ENCODE results near the gene ARID4B.

Gene ARID4B

DNA sequence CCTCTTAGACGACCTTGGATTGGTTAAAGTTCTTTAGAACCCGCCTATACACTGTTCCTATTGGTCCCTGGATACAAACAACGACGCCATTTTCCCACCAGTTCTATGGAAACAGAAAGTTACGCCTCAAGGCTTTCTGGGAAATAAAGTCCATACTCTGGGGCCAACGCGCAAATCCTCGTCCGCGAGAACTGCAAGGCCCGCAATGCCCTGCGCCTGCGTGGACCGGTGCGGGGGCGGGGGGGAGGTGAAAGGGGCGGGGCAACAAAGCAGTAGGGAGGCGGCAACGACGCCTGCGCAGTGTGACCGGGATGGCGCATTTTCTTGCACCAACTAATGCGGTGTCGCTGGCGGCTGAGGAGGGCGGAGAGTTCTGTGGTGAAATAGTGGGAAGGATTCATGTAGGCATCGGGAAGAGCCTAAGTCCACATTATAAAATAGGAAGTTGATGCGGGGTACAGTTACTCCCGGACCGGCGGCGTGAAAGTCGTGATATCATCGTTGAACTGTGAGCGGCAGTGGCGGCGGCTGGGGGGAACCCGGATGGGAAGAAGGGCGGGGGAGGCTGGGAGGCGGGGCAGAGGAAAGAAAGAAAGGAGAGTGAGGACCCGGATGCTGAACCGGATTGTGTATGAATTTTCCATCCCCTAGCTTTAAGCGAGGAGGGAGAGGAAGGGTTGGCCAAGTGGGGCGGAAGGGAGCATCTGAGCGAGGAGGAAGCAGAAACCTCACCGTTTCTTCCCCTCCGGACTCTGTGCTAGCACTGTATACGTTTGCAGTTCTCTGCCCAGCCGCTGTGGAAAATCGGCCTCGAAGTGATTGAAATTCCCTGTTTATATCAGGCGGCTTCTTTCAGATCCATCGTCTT, 526 bp upstream of the ARID4B start, which contains the start of gene GGPS1 (continued):
- TF ChIP-seq, protein P1, sequence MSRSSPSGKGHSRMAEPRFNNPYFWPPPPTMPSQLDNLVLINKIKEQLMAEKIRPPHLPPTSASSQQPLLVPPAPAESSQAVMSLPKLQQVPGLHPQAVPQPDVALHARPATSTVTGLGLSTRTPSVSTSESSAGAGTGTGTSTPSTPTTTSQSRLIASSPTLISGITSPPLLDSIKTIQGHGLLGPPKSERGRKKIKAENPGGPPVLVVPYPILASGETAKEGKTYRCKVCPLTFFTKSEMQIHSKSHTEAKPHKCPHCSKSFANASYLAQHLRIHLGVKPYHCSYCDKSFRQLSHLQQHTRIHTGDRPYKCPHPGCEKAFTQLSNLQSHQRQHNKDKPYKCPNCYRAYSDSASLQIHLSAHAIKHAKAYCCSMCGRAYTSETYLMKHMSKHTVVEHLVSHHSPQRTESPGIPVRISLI (tag by site-specific recombination; IDR thresholded peaks at IDR 0.05): peak; percentile 89
- TF ChIP-seq, protein P2, sequence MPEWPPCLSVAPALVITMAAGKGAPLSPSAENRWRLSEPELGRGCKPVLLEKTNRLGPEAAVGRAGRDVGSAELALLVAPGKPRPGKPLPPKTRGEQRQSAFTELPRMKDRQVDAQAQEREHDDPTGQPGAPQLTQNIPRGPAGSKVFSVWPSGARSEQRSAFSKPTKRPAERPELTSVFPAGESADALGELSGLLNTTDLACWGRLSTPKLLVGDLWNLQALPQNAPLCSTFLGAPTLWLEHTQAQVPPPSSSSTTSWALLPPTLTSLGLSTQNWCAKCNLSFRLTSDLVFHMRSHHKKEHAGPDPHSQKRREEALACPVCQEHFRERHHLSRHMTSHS (tag by site-specific recombination; IDR thresholded peaks at IDR 0.05): no peak
- TF ChIP-seq SP7 (tag by site-specific recombination; IDR thresholded peaks at IDR 0.05) (peak; percentile 95), ZNF624 (tag by site-specific recombination; IDR thresholded peaks at IDR 0.05) (no peak), ZNF658 (tag by site-specific recombination; IDR thresholded peaks at IDR 0.05) (no peak), ZNF398 (tag by site-specific recombination; IDR thresholded peaks at IDR 0.05) (peak; percentile 91), ZNF140 (tag by site-specific recombination; IDR thresholded peaks at IDR 0.05) (no peak), KLF16 (tag by site-specific recombination; IDR thresholded peaks at IDR 0.05) (peak; percentile 98), ZFP41 (tag by site-specific recombination; IDR thresholded peaks at IDR 0.05; ENCODE audit: borderline replicate concordance) (no peak), ZBTB7A (tag by site-specific recombination; IDR thresholded peaks at IDR 0.05; ENCODE audit: low read depth) (peak; percentile 86; the same call in 1 of the 2 replicates), ZNF558 (tag by site-specific recombination; IDR thresholded peaks at IDR 0.05) (peak; percentile 77; the same call in 1 of the 2 replicates), HOXD13 (CRISPR knock-in tag; IDR thresholded peaks at IDR 0.05; ENCODE audit: borderline replicate concordance) (no peak), ZNF335 (tag by site-specific recombination; conservative IDR thresholded peaks at IDR 0.05) (peak; percentile 99), ZNF473 (tag by site-specific recombination; IDR thresholded peaks at IDR 0.05) (no peak), ZFP37 (tag by site-specific recombination; IDR thresholded peaks at IDR 0.05) (peak; percentile 84; the same call in 1 of the 2 replicates), ZBTB6 (tag by site-specific recombination; IDR thresholded peaks at IDR 0.05) (no peak), ZNF354C (tag by site-specific recombination; IDR thresholded peaks at IDR 0.05; ENCODE audit: borderline replicate concordance, low read depth) (no peak), GLIS2 (tag by site-specific recombination; IDR thresholded peaks at IDR 0.05) (no peak; the same call in 1 of the 2 replicates), SP3 (tag by site-specific recombination; IDR thresholded peaks at IDR 0.05) (peak; percentile 97), MZF1 (tag by site-specific recombination; IDR thresholded peaks at IDR 0.05; ENCODE audit: borderline replicate concordance) (peak; percentile 94; the same call in 1 of the 2 replicates), KLF17 (tag by site-specific recombination; IDR thresholded peaks at IDR 0.05) (peak; percentile 93; the same call in 1 of the 2 replicates)
- TF ChIP-seq, protein P3, sequence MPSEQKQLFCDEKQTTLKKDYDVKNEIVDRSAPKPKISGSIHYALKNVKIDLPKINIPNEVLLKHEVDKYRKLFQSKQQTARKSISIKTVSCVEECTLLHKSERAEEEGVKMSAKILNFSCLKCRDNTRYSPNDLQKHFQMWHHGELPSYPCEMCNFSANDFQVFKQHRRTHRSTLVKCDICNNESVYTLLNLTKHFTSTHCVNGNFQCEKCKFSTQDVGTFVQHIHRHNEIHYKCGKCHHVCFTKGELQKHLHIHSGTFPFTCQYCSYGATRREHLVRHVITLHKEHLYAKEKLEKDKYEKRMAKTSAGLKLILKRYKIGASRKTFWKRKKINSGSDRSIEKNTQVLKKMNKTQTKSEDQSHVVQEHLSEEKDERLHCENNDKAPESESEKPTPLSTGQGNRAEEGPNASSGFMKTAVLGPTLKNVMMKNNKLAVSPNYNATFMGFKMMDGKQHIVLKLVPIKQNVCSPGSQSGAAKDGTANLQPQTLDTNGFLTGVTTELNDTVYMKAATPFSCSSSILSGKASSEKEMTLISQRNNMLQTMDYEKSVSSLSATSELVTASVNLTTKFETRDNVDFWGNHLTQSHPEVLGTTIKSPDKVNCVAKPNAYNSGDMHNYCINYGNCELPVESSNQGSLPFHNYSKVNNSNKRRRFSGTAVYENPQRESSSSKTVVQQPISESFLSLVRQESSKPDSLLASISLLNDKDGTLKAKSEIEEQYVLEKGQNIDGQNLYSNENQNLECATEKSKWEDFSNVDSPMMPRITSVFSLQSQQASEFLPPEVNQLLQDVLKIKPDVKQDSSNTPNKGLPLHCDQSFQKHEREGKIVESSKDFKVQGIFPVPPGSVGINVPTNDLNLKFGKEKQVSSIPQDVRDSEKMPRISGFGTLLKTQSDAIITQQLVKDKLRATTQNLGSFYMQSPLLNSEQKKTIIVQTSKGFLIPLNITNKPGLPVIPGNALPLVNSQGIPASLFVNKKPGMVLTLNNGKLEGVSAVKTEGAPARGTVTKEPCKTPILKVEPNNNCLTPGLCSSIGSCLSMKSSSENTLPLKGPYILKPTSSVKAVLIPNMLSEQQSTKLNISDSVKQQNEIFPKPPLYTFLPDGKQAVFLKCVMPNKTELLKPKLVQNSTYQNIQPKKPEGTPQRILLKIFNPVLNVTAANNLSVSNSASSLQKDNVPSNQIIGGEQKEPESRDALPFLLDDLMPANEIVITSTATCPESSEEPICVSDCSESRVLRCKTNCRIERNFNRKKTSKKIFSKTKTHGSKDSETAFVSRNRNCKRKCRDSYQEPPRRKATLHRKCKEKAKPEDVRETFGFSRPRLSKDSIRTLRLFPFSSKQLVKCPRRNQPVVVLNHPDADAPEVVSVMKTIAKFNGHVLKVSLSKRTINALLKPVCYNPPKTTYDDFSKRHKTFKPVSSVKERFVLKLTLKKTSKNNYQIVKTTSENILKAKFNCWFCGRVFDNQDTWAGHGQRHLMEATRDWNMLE (tag by site-specific recombination; conservative IDR thresholded peaks at IDR 0.05; ENCODE audit: low read depth): peak; percentile 73
- TF ChIP-seq, protein P4, sequence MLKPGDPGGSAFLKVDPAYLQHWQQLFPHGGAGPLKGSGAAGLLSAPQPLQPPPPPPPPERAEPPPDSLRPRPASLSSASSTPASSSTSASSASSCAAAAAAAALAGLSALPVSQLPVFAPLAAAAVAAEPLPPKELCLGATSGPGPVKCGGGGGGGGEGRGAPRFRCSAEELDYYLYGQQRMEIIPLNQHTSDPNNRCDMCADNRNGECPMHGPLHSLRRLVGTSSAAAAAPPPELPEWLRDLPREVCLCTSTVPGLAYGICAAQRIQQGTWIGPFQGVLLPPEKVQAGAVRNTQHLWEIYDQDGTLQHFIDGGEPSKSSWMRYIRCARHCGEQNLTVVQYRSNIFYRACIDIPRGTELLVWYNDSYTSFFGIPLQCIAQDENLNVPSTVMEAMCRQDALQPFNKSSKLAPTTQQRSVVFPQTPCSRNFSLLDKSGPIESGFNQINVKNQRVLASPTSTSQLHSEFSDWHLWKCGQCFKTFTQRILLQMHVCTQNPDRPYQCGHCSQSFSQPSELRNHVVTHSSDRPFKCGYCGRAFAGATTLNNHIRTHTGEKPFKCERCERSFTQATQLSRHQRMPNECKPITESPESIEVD (tag by site-specific recombination; IDR thresholded peaks at IDR 0.05): no peak
- TF ChIP-seq, protein P5, sequence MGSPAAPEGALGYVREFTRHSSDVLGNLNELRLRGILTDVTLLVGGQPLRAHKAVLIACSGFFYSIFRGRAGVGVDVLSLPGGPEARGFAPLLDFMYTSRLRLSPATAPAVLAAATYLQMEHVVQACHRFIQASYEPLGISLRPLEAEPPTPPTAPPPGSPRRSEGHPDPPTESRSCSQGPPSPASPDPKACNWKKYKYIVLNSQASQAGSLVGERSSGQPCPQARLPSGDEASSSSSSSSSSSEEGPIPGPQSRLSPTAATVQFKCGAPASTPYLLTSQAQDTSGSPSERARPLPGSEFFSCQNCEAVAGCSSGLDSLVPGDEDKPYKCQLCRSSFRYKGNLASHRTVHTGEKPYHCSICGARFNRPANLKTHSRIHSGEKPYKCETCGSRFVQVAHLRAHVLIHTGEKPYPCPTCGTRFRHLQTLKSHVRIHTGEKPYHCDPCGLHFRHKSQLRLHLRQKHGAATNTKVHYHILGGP (tag by site-specific recombination; IDR thresholded peaks at IDR 0.05): no peak
